HG02938 (cell line): ENCODE measurements around the gene JAGN1.
"Not testable (repeated sequence)": the region's sequence is repeated elsewhere in the genome, so short reads cannot be mapped to it uniquely, and the experiment has no call there.

Experiments used
- ATAC-seq: cut with Tn5 transposase; IDR thresholded peaks from one replicate; pipeline ENCODE4 v1.9.1; 2021; ENCODE audit warnings: mild to moderate bottlenecking, moderate library complexity; ENCODE audit not compliant: unreplicated experiment

Gene JAGN1

GRCh38 chr3:9866639-9867038 lies 23.8 kb upstream of the JAGN1 start:
- ATAC-seq: no peak

- no peak for ATAC-seq
Observed at GRCh38 chr3:9867106-9867505, 23.3 kb upstream of the JAGN1 start.

DNA sequence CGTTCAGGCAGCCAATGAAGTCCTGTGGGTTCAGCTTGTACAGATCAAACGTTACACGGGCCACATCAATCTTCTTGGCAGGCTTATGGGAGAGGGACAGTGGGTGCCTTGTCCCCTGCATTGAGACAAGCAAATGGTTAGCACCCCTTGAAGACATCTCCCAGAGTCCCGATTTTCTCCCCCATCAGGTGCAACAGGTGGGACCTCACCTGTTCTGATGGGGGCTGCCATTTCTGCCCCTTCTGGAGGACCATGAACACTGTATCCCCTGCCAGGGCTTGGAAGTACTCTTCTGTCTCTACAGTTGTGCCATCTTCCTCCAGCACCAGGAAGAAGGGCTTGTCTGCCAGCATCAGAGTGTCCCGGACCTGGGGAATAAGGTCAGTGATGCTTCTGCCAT lies 20.5 kb upstream of the JAGN1 start:
- ATAC-seq: no peak

DNA sequence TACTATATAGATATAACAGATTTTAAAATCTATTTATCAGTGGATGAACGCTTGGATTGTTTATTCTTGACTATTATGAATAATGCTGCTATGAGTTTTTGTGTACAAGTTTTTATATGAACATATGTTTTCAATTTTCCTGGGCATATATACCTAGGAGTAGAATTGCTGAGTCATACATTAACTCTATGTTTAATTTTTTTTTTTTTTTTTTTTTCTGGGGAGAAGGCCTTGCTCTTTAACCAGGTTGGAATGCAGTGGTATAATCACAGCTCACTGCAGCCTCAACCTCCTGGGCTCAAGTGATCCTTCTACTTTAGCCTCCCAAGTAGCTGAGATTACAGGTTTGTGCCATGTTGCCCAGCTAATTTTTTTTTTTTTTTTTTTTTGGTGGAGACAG lies 19.4 kb upstream of the JAGN1 start:
- no peak for ATAC-seq

DNA sequence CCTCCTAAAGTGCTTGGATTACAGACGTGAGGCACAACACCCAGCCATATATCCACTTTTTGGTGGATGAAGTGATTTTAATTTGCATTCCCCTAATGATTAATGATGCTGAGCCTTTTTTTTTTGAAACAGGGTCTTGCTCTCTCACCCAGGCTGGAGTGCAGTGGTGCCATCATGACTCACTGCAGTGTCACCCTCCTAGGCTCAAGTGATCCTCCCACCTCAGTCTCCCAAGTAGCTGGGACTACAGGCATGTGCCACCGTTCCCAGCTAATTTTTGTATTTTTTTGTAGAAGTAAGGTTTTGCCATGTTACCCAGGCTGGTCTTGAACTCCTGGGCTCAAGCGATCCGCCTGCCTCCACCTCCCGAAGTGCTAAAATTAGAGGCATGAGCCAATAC lies 18.3 kb upstream of the JAGN1 start:
- not testable (repeated sequence) for ATAC-seq

DNA sequence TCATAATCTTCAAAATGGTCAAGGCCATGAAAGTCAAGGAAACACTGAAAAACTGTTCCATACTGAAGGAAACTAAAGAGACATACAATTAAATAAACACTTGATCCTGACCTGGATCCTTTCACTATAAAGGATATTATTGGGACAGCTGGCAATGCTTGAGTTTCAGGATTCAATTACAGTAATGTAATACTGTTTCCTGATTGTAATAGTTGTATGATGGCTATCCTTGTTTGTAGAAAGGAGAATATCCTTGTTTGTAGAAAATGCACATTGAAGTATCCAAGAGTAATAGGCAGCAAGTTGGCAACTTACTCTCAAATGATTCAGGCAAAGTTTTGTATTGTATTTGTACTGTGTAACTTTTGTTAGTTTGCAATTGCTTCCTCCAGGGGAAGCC lies 15.0 kb upstream of the JAGN1 start:
- no peak for ATAC-seq

- not testable (repeated sequence) for ATAC-seq
Observed at GRCh38 chr3:9876255-9876654, 14.2 kb upstream of the JAGN1 start.

DNA sequence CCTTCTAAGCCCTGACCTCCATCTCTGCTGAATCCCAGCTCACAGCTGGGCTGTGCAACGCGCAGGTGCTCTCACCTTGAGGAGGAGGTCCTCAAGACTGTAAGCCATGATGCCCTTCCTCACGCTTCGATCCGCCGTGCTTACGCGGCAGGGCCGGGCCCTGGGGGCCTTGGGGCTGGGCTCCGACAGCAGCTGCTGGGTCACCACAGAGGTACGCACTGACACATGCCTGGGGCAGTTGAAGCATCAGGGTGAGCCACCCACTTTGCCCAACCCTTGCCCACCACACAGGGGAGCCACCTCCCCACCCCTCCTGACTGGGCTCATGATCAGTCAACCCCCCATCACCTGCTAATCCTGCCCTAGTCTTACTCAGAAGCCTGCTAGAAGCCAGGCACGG lies 13.4 kb upstream of the JAGN1 start:
- no peak for ATAC-seq

DNA sequence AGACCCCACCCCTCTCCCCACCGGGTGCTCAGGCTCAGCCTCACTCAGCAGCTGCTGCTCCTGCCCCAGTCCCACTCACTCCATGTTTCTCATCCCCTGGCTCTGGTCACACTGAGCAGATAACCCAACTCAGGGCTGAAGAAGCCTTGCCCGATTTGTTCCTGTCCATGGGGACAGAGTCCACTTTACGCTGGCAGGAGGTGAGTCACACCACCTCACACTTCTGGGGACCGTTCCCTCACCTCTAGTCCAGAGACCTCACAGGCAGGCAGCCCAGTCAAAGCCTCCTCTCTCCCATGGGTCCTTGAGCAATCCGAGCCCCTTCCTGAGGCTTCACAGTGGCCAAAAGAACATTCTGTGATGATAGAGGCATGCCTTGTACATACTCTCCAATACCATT lies 11.7 kb upstream of the JAGN1 start:
- no peak for ATAC-seq

DNA sequence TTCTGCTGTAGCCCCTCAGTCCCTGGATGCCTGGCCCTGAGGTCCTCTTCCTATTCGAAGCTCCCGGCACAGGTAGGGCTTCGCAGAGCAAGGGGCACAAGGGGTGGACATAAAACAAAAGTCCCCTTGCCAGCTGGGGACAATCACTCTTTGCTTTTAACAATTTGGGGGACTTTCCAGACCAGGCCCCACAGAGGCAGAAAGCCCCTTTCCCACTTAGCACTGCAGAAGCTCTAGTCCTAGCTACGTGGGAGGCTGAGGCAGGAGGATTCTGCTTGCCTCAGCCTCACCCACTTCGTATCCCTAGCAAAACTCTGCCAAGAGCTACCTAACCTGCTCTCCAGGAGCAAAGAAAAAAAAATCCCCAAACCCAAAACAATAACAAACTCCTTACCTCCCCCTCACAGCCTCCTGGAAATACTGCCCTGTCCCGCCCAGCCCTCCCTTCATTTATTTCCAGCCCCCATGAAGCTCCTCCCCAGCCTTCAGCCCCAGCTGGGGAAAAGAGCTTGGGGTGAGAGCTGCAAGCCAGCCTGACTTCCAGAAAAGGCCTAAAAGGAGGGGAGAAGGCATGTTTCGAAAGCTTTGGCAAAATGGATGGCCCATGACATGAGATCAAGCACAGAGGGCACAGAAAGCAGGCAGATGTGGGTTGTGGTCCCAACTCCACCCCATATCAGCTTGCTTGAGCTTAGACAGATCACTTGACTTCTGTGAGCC lies 10.4 kb upstream of the JAGN1 start, which contains the start of gene CIDEC:
TSS of gene CIDEC (minus strand) at position 424 of the 720 bp plus-strand sequence. CDS start 1,767 bp downstream, outside the sequence.
- ATAC-seq: no peak

GRCh38 chr3:9881441-9881840 lies 9.0 kb upstream of the JAGN1 start:
- no peak for ATAC-seq

DNA sequence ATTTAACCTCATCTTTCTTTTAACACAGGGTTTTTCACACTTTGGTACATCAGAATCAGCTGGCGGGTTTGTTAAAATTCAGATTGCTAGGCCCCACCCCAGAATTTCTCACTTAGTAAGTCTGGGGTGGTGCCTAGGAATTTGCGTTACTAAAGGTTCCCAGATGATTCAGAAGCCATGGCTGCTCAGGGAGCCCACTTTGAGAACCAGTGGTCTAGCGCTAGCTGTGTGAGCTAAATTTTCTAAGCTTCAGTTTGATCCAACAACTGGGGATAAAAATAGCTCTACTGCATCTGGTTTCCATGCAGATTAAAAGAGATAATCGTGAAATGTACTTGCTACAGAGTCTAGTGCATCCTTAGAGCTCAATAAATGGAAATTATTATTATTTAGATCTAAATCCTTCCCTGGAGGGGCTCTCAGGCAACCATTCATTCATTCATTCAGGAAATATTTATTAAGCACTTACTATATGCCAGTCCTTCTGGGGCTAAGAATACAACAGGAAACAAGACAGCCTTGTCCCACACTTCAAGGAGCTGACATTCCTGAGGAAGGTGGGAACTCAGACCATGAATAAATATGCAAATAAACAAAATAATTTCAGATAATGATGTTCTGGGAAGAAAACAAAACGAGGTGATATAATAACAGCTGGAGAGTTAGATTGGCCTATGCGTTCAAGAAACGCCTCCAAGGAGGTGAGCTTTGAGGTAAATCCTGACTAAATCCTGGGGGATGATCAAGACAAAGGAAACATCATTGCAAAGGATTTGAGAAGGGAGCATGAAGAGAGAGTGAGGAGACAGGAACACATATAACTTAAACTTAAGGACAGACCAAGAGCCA lies 6.5 kb upstream of the JAGN1 start:
- no peak for ATAC-seq

GRCh38 chr3:9884555-9885165 lies 5.8 kb upstream of the JAGN1 start:
- ATAC-seq: no peak

GRCh38 chr3:9886328-9886727 lies 4.1 kb upstream of the JAGN1 start:
- no peak for ATAC-seq

- no peak for ATAC-seq
Observed at GRCh38 chr3:9887480-9887879, 2.9 kb upstream of the JAGN1 start.

GRCh38 chr3:9888540-9888939 lies 1.9 kb upstream of the JAGN1 start:
- no peak for ATAC-seq

DNA sequence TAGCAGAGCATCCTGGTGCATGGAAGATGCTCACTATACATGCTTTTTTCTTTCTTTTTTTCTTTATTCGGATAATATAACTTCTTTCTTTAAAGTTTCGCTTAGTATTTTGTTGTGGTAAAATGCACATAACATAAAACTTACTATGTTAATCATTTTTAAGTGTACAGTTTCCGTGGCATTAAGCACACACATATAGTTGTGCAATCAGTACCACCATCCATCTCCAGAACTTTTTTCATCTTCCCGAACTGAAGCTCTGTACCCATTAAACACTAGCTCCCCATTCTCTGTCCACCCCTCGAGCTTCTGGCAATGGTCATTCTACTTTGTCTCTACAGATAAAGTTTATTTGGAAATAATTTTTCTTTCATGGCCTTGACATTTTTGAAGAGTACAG lies 1.0 kb upstream of the JAGN1 start:
- no peak for ATAC-seq

DNA sequence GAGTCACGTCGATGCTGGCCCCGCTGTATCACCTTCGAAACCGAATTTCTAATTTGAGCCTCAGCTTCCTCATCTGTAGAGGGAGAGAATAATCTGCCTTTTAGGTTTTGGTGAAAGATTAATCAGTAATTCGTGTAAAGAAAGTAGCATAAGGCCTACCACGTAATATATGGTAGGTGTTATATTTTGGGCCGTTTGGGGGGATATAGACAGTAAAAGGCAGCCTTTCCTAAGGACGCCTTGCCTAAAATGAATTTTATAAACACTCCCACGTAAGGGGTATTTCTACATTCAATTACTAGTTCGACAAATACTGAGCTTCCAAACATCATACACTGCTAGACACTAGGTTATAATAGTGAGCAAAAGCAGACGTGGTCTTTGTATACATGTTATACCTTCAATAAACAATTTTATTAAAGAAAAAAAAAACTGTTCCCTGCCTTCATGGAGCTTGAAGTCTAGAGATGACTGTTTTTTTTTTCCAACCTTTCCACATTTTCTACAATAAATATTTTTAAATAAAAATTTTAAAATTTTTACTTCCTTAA lies 737 bp downstream of the JAGN1 start:
- ATAC-seq: no peak

- ATAC-seq: no peak
Observed at GRCh38 chr3:9893739-9894138, 3.3 kb downstream of the JAGN1 start.

DNA sequence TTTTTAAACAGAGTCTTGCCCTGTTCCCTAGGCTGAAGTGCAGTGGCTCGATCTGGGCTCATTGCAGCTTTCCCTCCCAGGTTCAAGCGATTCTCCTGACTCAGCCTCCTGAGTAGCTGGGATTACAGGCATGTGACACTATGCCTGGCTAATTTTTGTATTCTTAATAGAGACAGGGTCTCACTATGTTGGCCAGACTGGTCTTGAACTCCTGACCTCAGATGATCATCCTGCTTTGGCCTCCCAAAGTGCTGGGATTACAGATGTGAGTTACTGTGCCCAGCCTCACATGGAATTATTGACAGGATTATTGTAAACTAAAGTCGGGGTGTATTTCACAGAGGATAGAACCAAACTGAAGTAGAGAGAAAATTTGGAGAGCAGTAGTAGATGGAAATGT lies 5.3 kb downstream of the JAGN1 start:
- ATAC-seq: not testable (repeated sequence)

DNA sequence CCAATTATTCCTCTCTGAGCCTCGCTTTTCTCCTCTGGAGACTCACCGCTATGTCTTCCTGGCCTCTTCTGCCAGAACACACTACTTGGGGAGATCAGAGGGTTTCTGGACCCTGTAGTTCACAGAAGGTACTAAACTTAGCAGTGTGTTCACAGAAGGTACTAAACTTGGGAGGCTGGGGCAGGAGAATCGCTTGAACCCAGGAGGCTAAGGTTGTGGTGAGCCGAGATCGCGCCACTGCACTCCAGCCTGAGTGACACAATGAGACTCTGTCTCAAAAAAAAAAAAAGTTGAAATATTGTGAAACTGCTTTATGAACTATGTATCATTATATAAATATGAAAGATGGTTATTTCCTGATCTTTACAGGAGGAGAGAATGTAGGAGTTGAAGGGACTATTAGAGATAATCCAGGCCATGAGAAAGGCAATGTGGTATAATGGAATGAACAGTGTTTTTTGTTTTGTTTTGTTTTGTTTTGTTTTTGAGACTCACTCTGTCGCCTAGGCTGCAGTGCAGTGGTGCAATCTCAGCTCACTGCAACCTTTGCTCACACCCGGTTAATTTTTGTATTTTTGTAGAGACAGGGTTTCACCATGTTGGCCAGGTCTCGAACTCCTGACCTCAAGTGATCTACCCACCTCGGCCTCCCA lies 6.5 kb downstream of the JAGN1 start:
- not testable (repeated sequence) for ATAC-seq
